CD4-positive, alpha-beta T cell (primary cell): Measurements from ENCODE around the gene HDAC4. TPM values are rescaled to one million over a fixed set of nuclear protein-coding genes. Genes with fewer than 3 reads are reported as not detected.

Source experiments
- ATAC-seq: fragments of 200-7000 bp; cut with Tn5 transposase; one replicate; pipeline ENCODE4 v1.10.0; 2022; ENCODE audit warnings: mild to moderate bottlenecking; ENCODE audit not compliant: poor library complexity
- CTCF ChIA-PET: fragments of 350-600 bp; sonication (Branson Sonifier 250); formaldehyde crosslinking; loops from one replicate; lab custom pipeline; 2021; ENCODE audit warnings: antibody characterized with exemption, inconsistent platforms; lab: Charles Lee
- POLR2A ChIA-PET: fragments of 350-600 bp; sonication (Branson Sonifier 250); formaldehyde crosslinking; loops from one replicate; lab custom pipeline; 2021; ENCODE audit warnings: antibody characterized with exemption, inconsistent platforms; lab: Charles Lee
- DNase-seq, 14 experiments: peaks; one replicate each; pipeline ENCODE4 v3.0.0-alpha.2; 2013 to 2020; ENCODE audit warnings: mixed read lengths in 2 of 14
- H3K27ac ChIP-seq, 2 donors: one replicate each; pipeline versions ENCODE4 v1.5.1 to v1.7.0; 2013; ENCODE audit warnings: low read length in 2 of 2, low read depth in 1 of 2, mild to moderate bottlenecking in 1 of 2
- H3K27me3 ChIP-seq, 2 experiments: 1 replicate in 1 of 2; 2 replicates in 1 of 2; pipeline versions ENCODE4 v1.6.1 to v1.7.0; 2013; ENCODE audit warnings: low read length in 2 of 2, control low read depth in 1 of 2, mild to moderate bottlenecking in 1 of 2, moderate library complexity in 1 of 2; ENCODE audit not compliant: insufficient read depth in 2 of 2, control insufficient read depth in 1 of 2
- H3K36me3 ChIP-seq: one replicate; pipeline ENCODE4 v1.6.1; 2013; ENCODE audit warnings: low read length, control low read depth; ENCODE audit not compliant: insufficient read depth
- H3K4me1 ChIP-seq: one replicate; pipeline ENCODE4 v1.6.1; 2013; ENCODE audit warnings: low read length, control low read depth; ENCODE audit not compliant: insufficient read depth
- H3K4me3 ChIP-seq: one replicate; pipeline ENCODE4 v1.5.1; 2013; ENCODE audit warnings: mild to moderate bottlenecking, low read length, moderate library complexity
- H3K9me3 ChIP-seq, 2 experiments: 1 replicate in 1 of 2; 2 replicates in 1 of 2; pipeline versions ENCODE4 v1.6.1 to v1.7.0; 2013; ENCODE audit warnings: low read length in 2 of 2, mild to moderate bottlenecking in 2 of 2, control low read depth in 1 of 2, moderate library complexity in 1 of 2; ENCODE audit not compliant: control insufficient read depth in 1 of 2, insufficient read depth in 1 of 2
- H3K27ac Mint-ChIP-seq: one replicate; pipeline ENCODE4 v1.8.0; 2020; ENCODE audit warnings: mixed read lengths
- H3K27me3 Mint-ChIP-seq: one replicate; pipeline ENCODE4 v1.8.0; 2021; ENCODE audit warnings: mixed read lengths
- H3K36me3 Mint-ChIP-seq: one replicate; pipeline ENCODE4 v1.8.0; 2021; ENCODE audit warnings: low read depth, mixed read lengths
- H3K4me1 Mint-ChIP-seq: one replicate; pipeline ENCODE4 v1.8.0; 2021; ENCODE audit warnings: low read depth, mixed read lengths
- H3K4me3 Mint-ChIP-seq: one replicate; pipeline ENCODE4 v1.8.0; 2020; ENCODE audit warnings: mild to moderate bottlenecking, mixed read lengths
- H3K9me3 Mint-ChIP-seq: one replicate; pipeline ENCODE4 v1.8.0; 2020; ENCODE audit warnings: mixed read lengths
- intact Hi-C, 2 experiments: fragments of 100-400 bp; cut with DNase I in 1 of 2; cut with micrococcal nuclease in 1 of 2; formaldehyde crosslinking; loops; one replicate each; pipeline versions ENCODE4 v1.15.1 to v1.9.0; 2023 to 2025; cut with DNase I, micrococcal nuclease
- total RNA-seq, 174 experiments: library from RNA in 2 of 174; stranded (reverse) in 2 of 174; gene quantifications; one replicate each; pipeline ENCODE4 v1.2.3 and lab custom pipeline; 2021 to 2026
- TF ChIP-seq, protein P1 (sequence below): fragments of 200-600 bp; IDR thresholded peaks from one replicate; pipeline ENCODE4 v1.8.0; 2022; ENCODE audit warnings: antibody characterized with exemption, mild to moderate bottlenecking

HDAC4 gene
- total RNA-seq, 2 experiments from 2014 or later: 45.3 to 49.2 TPM

DNA sequence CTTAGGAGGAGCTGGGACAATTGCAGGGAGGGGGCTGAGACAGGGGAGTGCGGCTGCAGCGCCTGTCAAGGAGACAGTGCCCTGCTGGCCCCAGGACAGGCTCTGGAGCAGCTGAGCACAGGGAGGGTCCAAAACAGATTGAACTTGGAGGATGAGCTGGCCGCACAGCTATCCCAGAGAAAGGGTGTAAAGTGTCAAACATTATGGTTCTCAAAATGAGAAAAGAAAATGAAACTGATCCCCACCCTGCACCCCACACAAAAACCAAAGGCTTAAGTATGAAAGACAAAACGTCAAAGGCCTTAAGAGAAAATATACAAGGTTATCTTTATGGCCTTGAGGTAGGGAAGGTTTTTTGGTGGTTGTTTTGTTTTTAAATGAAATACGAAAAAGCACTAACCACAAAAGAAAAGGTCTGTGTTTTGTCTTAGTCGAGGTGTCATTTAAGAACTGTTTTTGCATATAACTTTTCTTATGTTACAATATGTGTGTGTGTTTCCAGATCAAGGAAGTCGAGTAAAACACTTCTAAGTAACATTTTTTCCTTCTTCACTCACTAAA is 111.8 kb downstream of the HDAC4 start:
- ChIA-PET POLR2A (interaction anchor here (0.7 to 4.6 kb wide), 10 partner anchors 8 to 112 kb away, joined by 3 to 37 read pairs (median 3); partner anchors contain the start of gene HDAC4), CTCF (interaction anchor here (1.3 to 4.2 kb wide), 5 partner anchors 9 to 33 kb away, joined by 3 to 16 read pairs (median 6); no protein-coding TSS in a partner anchor)
- H3K4me1 Mint-ChIP-seq: peaks cover 75% of the 10 kb centered on the region
- Histone ChIP-seq H3K27ac (peak overlapping the region; percentile 73 to 81), H3K4me1 (peaks cover 63% of the 10 kb centered on the region), H3K27me3 (no peaks in the 10 kb centered on the region), H3K4me3 (peak overlapping the region; percentile 39), H3K36me3 (no peaks in the 10 kb centered on the region), H3K9me3 (no peaks in the 10 kb centered on the region)
- H3K27ac Mint-ChIP-seq: peak overlapping the region; percentile 95
- H3K36me3 Mint-ChIP-seq: peaks cover 7% of the 10 kb centered on the region
- H3K9me3 Mint-ChIP-seq: no peaks in the 10 kb centered on the region
- H3K4me3 Mint-ChIP-seq: peak overlapping the region; percentile 82
- no peaks in the 10 kb centered on the region for H3K27me3 Mint-ChIP-seq
- TF ChIP-seq, protein P1, sequence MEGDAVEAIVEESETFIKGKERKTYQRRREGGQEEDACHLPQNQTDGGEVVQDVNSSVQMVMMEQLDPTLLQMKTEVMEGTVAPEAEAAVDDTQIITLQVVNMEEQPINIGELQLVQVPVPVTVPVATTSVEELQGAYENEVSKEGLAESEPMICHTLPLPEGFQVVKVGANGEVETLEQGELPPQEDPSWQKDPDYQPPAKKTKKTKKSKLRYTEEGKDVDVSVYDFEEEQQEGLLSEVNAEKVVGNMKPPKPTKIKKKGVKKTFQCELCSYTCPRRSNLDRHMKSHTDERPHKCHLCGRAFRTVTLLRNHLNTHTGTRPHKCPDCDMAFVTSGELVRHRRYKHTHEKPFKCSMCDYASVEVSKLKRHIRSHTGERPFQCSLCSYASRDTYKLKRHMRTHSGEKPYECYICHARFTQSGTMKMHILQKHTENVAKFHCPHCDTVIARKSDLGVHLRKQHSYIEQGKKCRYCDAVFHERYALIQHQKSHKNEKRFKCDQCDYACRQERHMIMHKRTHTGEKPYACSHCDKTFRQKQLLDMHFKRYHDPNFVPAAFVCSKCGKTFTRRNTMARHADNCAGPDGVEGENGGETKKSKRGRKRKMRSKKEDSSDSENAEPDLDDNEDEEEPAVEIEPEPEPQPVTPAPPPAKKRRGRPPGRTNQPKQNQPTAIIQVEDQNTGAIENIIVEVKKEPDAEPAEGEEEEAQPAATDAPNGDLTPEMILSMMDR: no peak
- DNase-seq (peak in 6 of 14 experiments; percentile 19 to 74 (median 55)), ATAC-seq (peak; percentile 68)
- intact Hi-C loops: loop anchor here (1.0 to 5.0 kb wide), 6 partner anchors 9 to 93 kb away; no protein-coding TSS in a partner anchor

DNA sequence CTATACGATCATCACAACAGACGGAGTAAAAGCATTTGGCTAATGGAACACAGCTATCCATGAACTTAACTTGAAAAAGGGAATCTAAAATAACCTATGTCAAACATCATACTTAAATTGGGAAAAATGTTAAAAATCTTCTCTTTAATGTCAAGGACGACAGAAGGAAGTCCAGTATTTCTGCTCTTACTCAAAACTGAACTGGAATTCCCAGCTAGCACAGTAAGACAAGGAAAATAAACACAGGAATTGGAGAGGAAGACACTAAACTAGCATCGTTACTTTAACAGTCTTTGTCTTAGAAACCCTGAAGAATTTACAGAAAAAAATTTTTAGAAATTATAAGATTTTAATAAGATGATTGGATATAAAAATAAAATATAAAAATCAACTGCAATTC is 112.6 kb downstream of the HDAC4 start:
- no peak overlapping the region for H3K4me3 ChIP-seq
- TF ChIP-seq, protein P1: no peak
- POLR2A ChIA-PET: interaction anchor here (0.9 to 4.6 kb wide), 9 partner anchors 9 to 113 kb away, joined by 3 to 37 read pairs (median 3); partner anchors contain the start of gene HDAC4
- Mint-ChIP-seq H3K4me1 (peaks cover 67% of the 10 kb centered on the region), H3K27ac (peak overlapping the region; percentile 95), H3K9me3 (no peaks in the 10 kb centered on the region), H3K4me3 (peak overlapping the region; percentile 27), H3K27me3 (no peaks in the 10 kb centered on the region), H3K36me3 (peaks cover 7% of the 10 kb centered on the region)
- intact Hi-C loops: loop anchor here (2.0 to 5.0 kb wide), 4 partner anchors 39 to 94 kb away; no protein-coding TSS in a partner anchor
- CTCF ChIA-PET: interaction anchor here (1.3 to 4.2 kb wide), 6 partner anchors 10 to 33 kb away, joined by 3 to 20 read pairs (median 8); no protein-coding TSS in a partner anchor
- DNase-seq (no peak), ATAC-seq (no peak)
- no peaks in the 10 kb centered on the region for H3K9me3 ChIP-seq
- no peaks in the 10 kb centered on the region for H3K36me3 ChIP-seq
- H3K27ac ChIP-seq: peak overlapping the region in 1 of 2 donors; percentile 81
- H3K27me3 ChIP-seq: no peaks in the 10 kb centered on the region
- H3K4me1 ChIP-seq: peaks cover 59% of the 10 kb centered on the region

DNA sequence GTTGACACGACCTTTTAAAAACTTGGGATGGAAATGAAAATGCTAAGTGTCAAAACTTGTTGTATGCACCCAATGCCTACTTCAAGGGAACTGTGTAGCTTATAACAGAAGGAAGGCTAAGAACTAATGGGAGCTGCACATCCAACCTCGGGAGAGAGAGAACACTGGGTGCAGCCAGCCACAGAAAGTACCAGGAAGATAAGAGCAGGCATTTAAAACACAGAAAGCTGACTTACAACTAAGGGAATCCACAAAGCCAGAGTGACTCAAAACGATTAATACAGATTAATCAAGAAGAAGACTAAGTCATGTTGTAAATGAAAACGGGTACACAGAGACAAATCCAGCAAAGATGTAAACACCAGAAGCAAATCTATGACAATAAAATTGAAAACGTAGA is 113.4 kb downstream of the HDAC4 start:
- Histone ChIP-seq H3K27ac (no peak overlapping the region), H3K27me3 (no peaks in the 10 kb centered on the region), H3K9me3 (no peaks in the 10 kb centered on the region), H3K36me3 (no peaks in the 10 kb centered on the region), H3K4me3 (no peak overlapping the region), H3K4me1 (peaks cover 59% of the 10 kb centered on the region)
- TF ChIP-seq, protein P1: no peak
- peak overlapping the region; percentile 2 for H3K4me3 Mint-ChIP-seq
- ATAC-seq: no peak
- H3K36me3 Mint-ChIP-seq: peaks cover 7% of the 10 kb centered on the region
- intact Hi-C loops: loop anchor here (5.0 kb wide), 3 partner anchors 40 to 95 kb away; no protein-coding TSS in a partner anchor
- no peaks in the 10 kb centered on the region for H3K9me3 Mint-ChIP-seq
- peaks cover 63% of the 10 kb centered on the region for H3K4me1 Mint-ChIP-seq
- H3K27ac Mint-ChIP-seq: peak overlapping the region; percentile 95
- CTCF ChIA-PET: interaction anchor here (1.4 to 4.2 kb wide), 3 partner anchors 12 to 34 kb away, joined by 3 to 20 read pairs (median 16); no protein-coding TSS in a partner anchor
- no peaks in the 10 kb centered on the region for H3K27me3 Mint-ChIP-seq
- no peak for DNase-seq
- POLR2A ChIA-PET: interaction anchor here (1.3 to 4.6 kb wide), 4 partner anchors 9 to 93 kb away, joined by 3 to 37 read pairs (median 9); no protein-coding TSS in a partner anchor
